ENCODE measurements around the gene OR2T2.
"Not testable (repeated sequence)": the region's sequence is repeated elsewhere in the genome, so short reads cannot be mapped to it uniquely, and the experiment has no call there.

The OR2T2 gene

GRCh38 chr1:248449821-248450465 lies 4.5 kb downstream of the OR2T2 start:
- H3K27ac ChIP-seq; H3K36me3 ChIP-seq; DNase-seq; H3K9me3 ChIP-seq (ENCODE audit: severe bottlenecking); H3K4me3 ChIP-seq (ENCODE audit: low read depth, low read length): not testable (repeated sequence)
- H3K27me3 ChIP-seq (ENCODE audit: insufficient read depth, low read depth, severe bottlenecking) = peaks cover 13% of the 10 kb centered on the region

- H3K36me3 ChIP-seq; DNase-seq; H3K4me3 ChIP-seq (ENCODE audit: low read depth, low read length); H3K27ac ChIP-seq; H3K9me3 ChIP-seq (ENCODE audit: severe bottlenecking): not testable (repeated sequence)
- peaks cover 11% of the 10 kb centered on the region for H3K27me3 ChIP-seq (ENCODE audit: insufficient read depth, low read depth, severe bottlenecking)
Observed at GRCh38 chr1:248450466-248451145, 5.2 kb downstream of the OR2T2 start.

GRCh38 chr1:248453619-248454018 lies 8.2 kb downstream of the OR2T2 start:
- DNase-seq; H3K36me3 ChIP-seq; H3K27me3 ChIP-seq (ENCODE audit: insufficient read depth, low read depth, severe bottlenecking); H3K27ac ChIP-seq; H3K4me3 ChIP-seq (ENCODE audit: low read depth, low read length); H3K9me3 ChIP-seq (ENCODE audit: severe bottlenecking): not testable (repeated sequence)

- not testable (repeated sequence) for H3K36me3 ChIP-seq
Observed at GRCh38 chr1:248455045-248455444, 9.6 kb downstream of the OR2T2 start.

GRCh38 chr1:248456635-248457034 lies 11.2 kb downstream of the OR2T2 start:
- not testable (repeated sequence) for H3K4me3 ChIP-seq (ENCODE audit: low read depth, low read length); DNase-seq; H3K9me3 ChIP-seq (ENCODE audit: severe bottlenecking); H3K36me3 ChIP-seq; H3K27ac ChIP-seq
- peaks cover 15% of the 10 kb centered on the region for H3K27me3 ChIP-seq (ENCODE audit: insufficient read depth, low read depth, severe bottlenecking)

More at GRCh38 chr1:248455045-248455444, 9.6 kb downstream of the OR2T2 start:
- not testable (repeated sequence) for DNase-seq; H3K27me3 ChIP-seq (ENCODE audit: insufficient read depth, low read depth, severe bottlenecking); H3K4me3 ChIP-seq (ENCODE audit: low read depth, low read length); H3K27ac ChIP-seq; H3K9me3 ChIP-seq (ENCODE audit: severe bottlenecking)

GRCh38 chr1:248459117-248459516 lies 13.7 kb downstream of the OR2T2 start:
- DNase-seq, H3K36me3 ChIP-seq: not testable (repeated sequence)

GRCh38 chr1:248471154-248471553 lies 25.7 kb downstream of the OR2T2 start:
- H3K36me3 ChIP-seq = no peaks in the 10 kb centered on the region
- no peak overlapping the region for H3K27ac ChIP-seq
- TF ChIP-seq CTCF (IDR thresholded peaks at IDR 0.05; ENCODE audit: low read depth, low read length) = no peak
- DNase-seq = no peak
- no peaks in the 10 kb centered on the region for H3K9me3 ChIP-seq (ENCODE audit: severe bottlenecking)
- H3K4me3 ChIP-seq (ENCODE audit: low read depth, low read length) = no peak overlapping the region
- H3K27me3 ChIP-seq (ENCODE audit: insufficient read depth, low read depth, severe bottlenecking) = peaks cover 39% of the 10 kb centered on the region

More at GRCh38 chr1:248459117-248459516, 13.7 kb downstream of the OR2T2 start:
- H3K9me3 ChIP-seq (ENCODE audit: severe bottlenecking); H3K27ac ChIP-seq; H3K4me3 ChIP-seq (ENCODE audit: low read depth, low read length): not testable (repeated sequence)
- H3K27me3 ChIP-seq (ENCODE audit: insufficient read depth, low read depth, severe bottlenecking) = peaks cover 22% of the 10 kb centered on the region

- not testable (repeated sequence) for H3K27ac ChIP-seq; DNase-seq; H3K9me3 ChIP-seq (ENCODE audit: severe bottlenecking); H3K4me3 ChIP-seq (ENCODE audit: low read depth, low read length); H3K36me3 ChIP-seq
- H3K27me3 ChIP-seq (ENCODE audit: insufficient read depth, low read depth, severe bottlenecking) = peaks cover 38% of the 10 kb centered on the region
Observed at GRCh38 chr1:248472111-248472510, 26.7 kb downstream of the OR2T2 start.

GRCh38 chr1:248473051-248473450 lies 27.6 kb downstream of the OR2T2 start, which contains the start of gene OR2T3:
TSS of gene OR2T3 (plus strand) at chr1:248473351. CDS start at chr1:248473351, 0 bp downstream.
- H3K27ac ChIP-seq; DNase-seq; H3K9me3 ChIP-seq (ENCODE audit: severe bottlenecking); H3K36me3 ChIP-seq; H3K4me3 ChIP-seq (ENCODE audit: low read depth, low read length): not testable (repeated sequence)
- peaks cover 36% of the 10 kb centered on the region for H3K27me3 ChIP-seq (ENCODE audit: insufficient read depth, low read depth, severe bottlenecking)

- peaks cover 24% of the 10 kb centered on the region for H3K27me3 ChIP-seq (ENCODE audit: insufficient read depth, low read depth, severe bottlenecking)
- H3K4me3 ChIP-seq (ENCODE audit: low read depth, low read length); H3K9me3 ChIP-seq (ENCODE audit: severe bottlenecking); DNase-seq; H3K36me3 ChIP-seq; H3K27ac ChIP-seq: not testable (repeated sequence)
Observed at GRCh38 chr1:248475660-248476059, 30.2 kb downstream of the OR2T2 start.

- not testable (repeated sequence) for DNase-seq; H3K27ac ChIP-seq; H3K4me3 ChIP-seq (ENCODE audit: low read depth, low read length); H3K9me3 ChIP-seq (ENCODE audit: severe bottlenecking); H3K36me3 ChIP-seq
- H3K27me3 ChIP-seq (ENCODE audit: insufficient read depth, low read depth, severe bottlenecking) = peaks cover 12% of the 10 kb centered on the region
Observed at GRCh38 chr1:248481686-248482579, 36.5 kb downstream of the OR2T2 start.

GRCh38 chr1:248488289-248488688 lies 42.9 kb downstream of the OR2T2 start, which contains the start of gene OR2T5:
TSS of gene OR2T5 (plus strand) at chr1:248488589. CDS start at chr1:248488589, 0 bp downstream.
- not testable (repeated sequence) for H3K27ac ChIP-seq; DNase-seq; H3K9me3 ChIP-seq (ENCODE audit: severe bottlenecking); H3K4me3 ChIP-seq (ENCODE audit: low read depth, low read length); H3K36me3 ChIP-seq; H3K27me3 ChIP-seq (ENCODE audit: insufficient read depth, low read depth, severe bottlenecking)

GRCh38 chr1:248496661-248497060 lies 51.2 kb downstream of the OR2T2 start:
- not testable (repeated sequence) for H3K36me3 ChIP-seq; DNase-seq; H3K27me3 ChIP-seq (ENCODE audit: insufficient read depth, low read depth, severe bottlenecking); H3K4me3 ChIP-seq (ENCODE audit: low read depth, low read length); H3K9me3 ChIP-seq (ENCODE audit: severe bottlenecking); H3K27ac ChIP-seq
